Measurements from ENCODE around the gene COL16A1. TPM values are rescaled to one million over a fixed set of nuclear protein-coding genes. Genes with fewer than 3 reads are reported as not detected.
A peak's percentile ranks its signal among the peaks of the same experiment; 100 is the strongest.

Gene COL16A1
- total and polyA plus RNA-seq, 2 of the 4 experiments (the other 2 are of a cell fraction) = 34.2 to 62.8 TPM

DNA sequence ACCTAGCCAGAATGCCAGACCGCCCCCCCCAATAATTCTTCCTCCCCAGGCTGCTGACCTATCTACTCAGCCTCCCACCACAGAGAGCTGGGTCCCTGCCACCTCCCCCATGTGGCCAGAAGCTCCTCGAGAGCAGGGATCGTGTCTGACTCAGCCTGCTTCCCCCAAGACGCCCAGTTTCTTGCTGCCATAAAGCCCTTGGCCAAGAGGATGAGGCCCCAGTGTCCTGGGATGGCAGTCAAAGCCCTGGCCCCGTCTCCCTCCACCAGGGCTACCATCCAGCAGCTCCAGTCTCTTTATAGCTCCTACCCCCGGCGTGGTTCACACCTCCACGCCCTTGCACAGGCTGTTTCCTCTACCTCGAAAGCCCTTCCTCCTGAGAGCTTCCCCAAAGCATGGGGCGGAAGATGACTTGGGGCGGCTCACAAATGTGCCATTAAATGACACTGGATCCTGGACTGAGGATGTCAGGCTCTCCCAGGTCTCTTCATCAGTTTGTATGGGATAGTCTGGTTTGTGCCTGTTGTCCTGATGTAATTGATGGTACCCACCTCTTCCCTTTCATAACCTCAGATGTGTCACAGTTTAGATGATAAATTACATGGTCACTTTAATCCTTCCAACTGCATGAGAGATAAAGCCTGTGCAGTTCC, 47.2 kb upstream of the COL16A1 start:
- H3K9ac ChIP-seq (ENCODE audit: low read depth, low read length) = no peak overlapping the region
- peaks cover 7% of the 10 kb centered on the region; the same call in 1 of the 2 replicates for H3K9me1 ChIP-seq (ENCODE audit: insufficient read depth, low read length)
- H2AK5ac ChIP-seq (ENCODE audit: low read depth, low read length) = no peak overlapping the region
- H3K4me2 ChIP-seq (ENCODE audit: low read depth, low read length) = no peak overlapping the region
- no peak overlapping the region for H2BK120ac ChIP-seq (ENCODE audit: low read depth, low read length)
- H3K79me1 ChIP-seq (ENCODE audit: low read depth in 1 of 2, low read length in 2 of 2) = peaks cover 0 to 3% of the 10 kb centered on the region in 2 experiments; a peak in 1 of 4 replicates
- ATAC-seq (ENCODE audit: low read depth) (peak; percentile 41), DNase-seq (peak; percentile 77)
- no peaks in the 10 kb centered on the region for H3K36me3 ChIP-seq (ENCODE audit: control insufficient read depth, insufficient read depth, low read length)
- no peak overlapping the region for H2BK15ac ChIP-seq (ENCODE audit: low read depth, low read length)
- intact Hi-C loops (cut with micrococcal nuclease) = no loop called here
- no peak overlapping the region; the same call in 1 of the 2 replicates for H3K14ac ChIP-seq (replicated peaks; ENCODE audit: low read depth, low read length)
- H2AK9ac ChIP-seq (replicated peaks; ENCODE audit: low read depth, low read length, poor library complexity) = peak overlapping the region; percentile 76
- no peak overlapping the region for H3K56ac ChIP-seq (ENCODE audit: extremely low read depth, insufficient read depth, low read length)
- H2AFZ ChIP-seq (replicated peaks; ENCODE audit: low read length, poor library complexity) = peak overlapping the region; percentile 72
- H4K91ac ChIP-seq (ENCODE audit: insufficient read depth, low read depth, low read length) = no peak overlapping the region
- H4K5ac ChIP-seq (ENCODE audit: low read depth, low read length) = no peak overlapping the region
- no peaks in the 10 kb centered on the region for H3K9me3 ChIP-seq (ENCODE audit: control insufficient read depth, insufficient read depth, low read length)
- H3K27me3 ChIP-seq (ENCODE audit: control insufficient read depth, insufficient read depth, low read length) = no peaks in the 10 kb centered on the region
- no peak overlapping the region for H3K4ac ChIP-seq (ENCODE audit: low read depth, low read length)
- H3K4me3 ChIP-seq (ENCODE audit: insufficient read depth, low read depth, low read length) = no peak overlapping the region
- ChIA-PET CTCF (no interaction called here), POLR2A (ENCODE audit: unreplicated experiment) (no interaction called here)
- dilution Hi-C loops (cut with HindIII; ENCODE audit: low sequenced_read_pairs, unreplicated experiment) = no loop called here
- H3K18ac ChIP-seq (ENCODE audit: low read depth, low read length) = no peak overlapping the region
- in situ Hi-C loops (cut with MboI; ENCODE audit: low sequenced_read_pairs) = no loop called here
- WGBS, 2 experiments (ENCODE audit: extremely low coverage in 2 of 2, insufficient read length in 1 of 2) = 55% methylated on average over 2 of the region's 11 CpGs; no CpG with 5 or more reads in 1 of the 2 experiments
- peaks cover 35% of the 10 kb centered on the region for H4K20me1 ChIP-seq (ENCODE audit: insufficient read depth, low read length)
- peak overlapping the region; percentile 44; the same call in 1 of the 2 replicates for H3K23ac ChIP-seq (ENCODE audit: low read depth, low read length)
- H3K27ac ChIP-seq (ENCODE audit: insufficient read depth, low read length) = no peak overlapping the region
- peak; percentile 6; the same call in 1 of the 2 replicates for TF ChIP-seq RAD21 (IDR thresholded peaks at IDR 0.05; ENCODE audit: low read length)
- peak; percentile 31; the same call in 1 of the 2 replicates for TF ChIP-seq FOS (IDR thresholded peaks at IDR 0.05; ENCODE audit: low read depth, low read length)
- peak; percentile 11; the same call in 1 of the 2 replicates for TF ChIP-seq MAZ (IDR thresholded peaks at IDR 0.05; ENCODE audit: borderline replicate concordance, low read depth, low read length)
- no peak for TF ChIP-seq RCOR1 (IDR thresholded peaks at IDR 0.05; ENCODE audit: insufficient replicate concordance, low read length)
- TF ChIP-seq, protein P1, sequence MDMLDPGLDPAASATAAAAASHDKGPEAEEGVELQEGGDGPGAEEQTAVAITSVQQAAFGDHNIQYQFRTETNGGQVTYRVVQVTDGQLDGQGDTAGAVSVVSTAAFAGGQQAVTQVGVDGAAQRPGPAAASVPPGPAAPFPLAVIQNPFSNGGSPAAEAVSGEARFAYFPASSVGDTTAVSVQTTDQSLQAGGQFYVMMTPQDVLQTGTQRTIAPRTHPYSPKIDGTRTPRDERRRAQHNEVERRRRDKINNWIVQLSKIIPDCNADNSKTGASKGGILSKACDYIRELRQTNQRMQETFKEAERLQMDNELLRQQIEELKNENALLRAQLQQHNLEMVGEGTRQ (IDR thresholded peaks at IDR 0.05; ENCODE audit: low read depth, low read length) = peak; percentile 70
- TF ChIP-seq NFE2L2 (IDR thresholded peaks at IDR 0.05; ENCODE audit: low read depth, low read length) = no peak
- TF ChIP-seq MXI1 (IDR thresholded peaks at IDR 0.05; ENCODE audit: borderline replicate concordance, low read depth, low read length) = 0 out of 2 replicates have a peak, but pooled peaks have one; percentile 44
- no TSS peak for BruUV-seq (replicated peaks)
- no peak overlapping the region for H4K8ac ChIP-seq (ENCODE audit: low read depth in 2 of 2, low read length in 2 of 2)
- H2BK20ac ChIP-seq (ENCODE audit: low read depth, low read length) = no peak overlapping the region
- H3K4me1 ChIP-seq (ENCODE audit: control insufficient read depth, insufficient read depth, low read length) = peaks cover 36% of the 10 kb centered on the region
- no peak overlapping the region for H2BK5ac ChIP-seq (ENCODE audit: low read depth, low read length, poor library complexity, severe bottlenecking)

Data from IMR-90 (cell line).